Stimulated activated CD4-positive, alpha-beta T cell treated with anti-CD3 and anti-CD28 coated beads, Interleukin-12 subunit alpha, Interleukin-12 subunit beta, amount 100 ng/mL, for 4 hours (primary cell): ENCODE results near the gene MDM1.

ENCODE experiments used
- DNase-seq: peaks from one replicate; pipeline ENCODE4 v3.0.0-alpha.2; 2020

Gene MDM1

GRCh38 chr12:68331869-68332727 lies at the start of gene MDM1:
Gene MDM1, minus strand, starts transcription at chr12:68332362. Its CDS starts 117 bp downstream, at chr12:68332245.
- DNase-seq, result peak; percentile 96

- DNase-seq, result no peak
Observed at GRCh38 chr12:68381476-68382219, 49.5 kb upstream of the MDM1 start.

GRCh38 chr12:68378872-68379606 lies 46.9 kb upstream of the MDM1 start:
- DNase-seq, result no peak

- no peak for DNase-seq
Observed at GRCh38 chr12:68377881-68378280, 45.7 kb upstream of the MDM1 start.

GRCh38 chr12:68376901-68377300 lies 44.7 kb upstream of the MDM1 start:
- DNase-seq, result no peak

- DNase-seq, result no peak
Observed at GRCh38 chr12:68375756-68376695, 43.9 kb upstream of the MDM1 start.

GRCh38 chr12:68374307-68374982 lies 42.3 kb upstream of the MDM1 start:
- DNase-seq, result peak; percentile 22

- no peak for DNase-seq
Observed at GRCh38 chr12:68370667-68371066, 38.5 kb upstream of the MDM1 start.

GRCh38 chr12:68370006-68370590 lies 37.9 kb upstream of the MDM1 start:
- no peak for DNase-seq

GRCh38 chr12:68368327-68368726 lies 36.2 kb upstream of the MDM1 start:
- DNase-seq, result no peak

GRCh38 chr12:68367903-68368302 lies 35.7 kb upstream of the MDM1 start:
- no peak for DNase-seq

GRCh38 chr12:68367116-68367515 lies 35.0 kb upstream of the MDM1 start:
- no peak for DNase-seq

GRCh38 chr12:68364893-68365725 lies 32.9 kb upstream of the MDM1 start:
- DNase-seq, result peak; percentile 62

GRCh38 chr12:68364328-68364727 lies 32.2 kb upstream of the MDM1 start:
- DNase-seq, result no peak

GRCh38 chr12:68361953-68362352 lies 29.8 kb upstream of the MDM1 start:
- DNase-seq, result no peak

- DNase-seq, result no peak
Observed at GRCh38 chr12:68359674-68360073, 27.5 kb upstream of the MDM1 start.

GRCh38 chr12:68358532-68359485 lies 26.6 kb upstream of the MDM1 start:
- DNase-seq, result peak; percentile 36

- no peak for DNase-seq
Observed at GRCh38 chr12:68356986-68357385, 24.8 kb upstream of the MDM1 start.

GRCh38 chr12:68356060-68356695 lies 24.0 kb upstream of the MDM1 start:
- DNase-seq, result no peak
